Bronchial epithelial cell (primary cell): ENCODE measurements around the gene MPL. TPM values are rescaled to one million over a fixed set of nuclear protein-coding genes. Genes with fewer than 3 reads are reported as not detected.

Experiments
- DNase-seq: peaks from one replicate; pipeline ENCODE4 v3.0.0-alpha.2; 2010; ENCODE audit warnings: low read depth
- FAIRE-seq: peaks from 2 replicates; lab custom pipeline; 2011; peaks lifted over from hg19 to GRCh38; lab: Jason Lieb, UNC
- H3K27me3 ChIP-seq: 2 replicates; pipeline ENCODE4 v1.5.1; 2011; ENCODE audit warnings: low read length; ENCODE audit not compliant: control insufficient read depth, insufficient read depth
- H3K36me3 ChIP-seq: 2 replicates; pipeline ENCODE4 v1.5.1; 2011; ENCODE audit warnings: low read length; ENCODE audit not compliant: control insufficient read depth, insufficient read depth
- H3K4me3 ChIP-seq: 2 replicates; pipeline ENCODE4 v1.5.1; 2011; ENCODE audit warnings: mild to moderate bottlenecking, low read depth, low read length, control low read depth
- CTCF ChIP-seq: IDR thresholded peaks from 2 replicates; pipeline ENCODE4 v1.5.1; 2011; ENCODE audit warnings: mild to moderate bottlenecking, moderate library complexity, low read length, control low read depth, inconsistent platforms; ENCODE audit not compliant: insufficient read depth, severe bottlenecking
- total RNA-seq: library from RNA; depleted of rRNA; stranded (reverse); fragments of >200 nt; gene quantifications from 2 replicates; pipeline ENCODE4 v1.2.1, GENCODE V29; 2014

The MPL gene
- not detected in 2 replicates for total RNA-seq

- DNase-seq (no peak), FAIRE-seq (no peak)
- peaks cover 3% of the 10 kb centered on the region for H3K27me3 ChIP-seq
- no peak for TF ChIP-seq CTCF
- no peak within 1 kb of the TSS for H3K4me3 ChIP-seq
- H3K36me3 ChIP-seq: no peaks in the 10 kb centered on the region
These were observed at the start of gene MPL for GRCh38 chr1:43337588-43337987. Gene MPL (plus strand): TSS chr1:43337818. CDS start chr1:43337849, 31 bp downstream.

- no peaks in the 10 kb centered on the region for H3K36me3 ChIP-seq
- no peak overlapping the region for H3K4me3 ChIP-seq
- FAIRE-seq (no peak), DNase-seq (no peak)
- no peak for TF ChIP-seq CTCF
- H3K27me3 ChIP-seq: no peaks in the 10 kb centered on the region
These were observed 49.4 kb upstream of the MPL start for GRCh38 chr1:43288058-43288784.

GRCh38 chr1:43288785-43289706, 48.6 kb upstream of the MPL start:
- Histone ChIP-seq H3K36me3 (no peaks in the 10 kb centered on the region), H3K27me3 (no peaks in the 10 kb centered on the region), H3K4me3 (no peak overlapping the region)
- no peak for TF ChIP-seq CTCF
- FAIRE-seq (no peak), DNase-seq (no peak)

- no peaks in the 10 kb centered on the region for H3K36me3 ChIP-seq
- no peak overlapping the region for H3K4me3 ChIP-seq
- DNase-seq: no peak
- TF ChIP-seq CTCF: no peak
- no peaks in the 10 kb centered on the region for H3K27me3 ChIP-seq
- no peak for FAIRE-seq
These were observed 45.4 kb upstream of the MPL start for GRCh38 chr1:43292216-43292615.

GRCh38 chr1:43292679-43293078, 44.9 kb upstream of the MPL start:
- Histone ChIP-seq H3K4me3 (no peak overlapping the region), H3K36me3 (no peaks in the 10 kb centered on the region), H3K27me3 (no peaks in the 10 kb centered on the region)
- FAIRE-seq: no peak
- DNase-seq: no peak
- no peak for TF ChIP-seq CTCF
